ENCODE measurements around the gene NUP42. TPM values are rescaled to one million over a fixed set of nuclear protein-coding genes. Genes with fewer than 3 reads are reported as not detected.

NUP42 gene
- total RNA-seq, 1 donor from 2014 or later = 16.3 TPM

DNA sequence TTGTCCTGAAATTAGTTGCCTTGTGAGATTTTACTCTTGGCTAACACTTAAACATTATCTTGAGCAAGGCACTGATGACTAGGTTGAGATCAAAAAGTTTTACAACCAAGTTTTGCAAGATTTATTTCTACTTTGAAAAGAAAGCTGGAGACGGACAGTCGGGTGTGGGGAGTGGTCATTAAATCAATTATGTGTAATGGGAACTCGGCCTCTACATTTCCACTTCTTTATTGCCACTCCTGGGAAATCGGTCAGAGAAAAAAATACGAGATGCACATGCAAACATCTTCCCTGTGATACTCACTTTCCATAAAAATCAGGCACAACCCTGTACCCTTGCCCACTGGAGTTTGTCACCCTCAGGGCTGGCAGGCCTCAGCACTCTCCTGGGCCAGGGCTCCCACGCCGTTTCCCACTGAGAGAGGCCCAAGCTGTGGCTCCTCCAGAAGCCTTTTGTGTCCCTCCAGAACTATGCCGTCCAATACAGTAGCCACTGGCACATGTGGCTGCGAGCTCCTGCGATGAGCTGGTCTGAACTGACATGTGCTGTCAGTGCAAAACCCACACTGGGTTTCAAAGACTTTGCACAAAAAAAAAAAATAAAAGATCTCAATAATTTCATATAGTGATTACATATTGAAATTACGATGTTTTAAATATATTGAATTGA is 57.3 kb downstream of the NUP42 start:
- no peak for TF ChIP-seq CTCF (IDR thresholded peaks at IDR 0.05; ENCODE audit: insufficient read depth, low read length, severe bottlenecking)
- H3K36me3 ChIP-seq (ENCODE audit: control insufficient read depth, insufficient read depth, low read length) = no peaks in the 10 kb centered on the region
- FAIRE-seq (no peak), DNase-seq (ENCODE audit: low read depth) (no peak)
- H3K27me3 ChIP-seq (ENCODE audit: control insufficient read depth, insufficient read depth, low read length) = no peaks in the 10 kb centered on the region
- H3K4me3 ChIP-seq (ENCODE audit: low read depth, low read length) = no peak overlapping the region

DNA sequence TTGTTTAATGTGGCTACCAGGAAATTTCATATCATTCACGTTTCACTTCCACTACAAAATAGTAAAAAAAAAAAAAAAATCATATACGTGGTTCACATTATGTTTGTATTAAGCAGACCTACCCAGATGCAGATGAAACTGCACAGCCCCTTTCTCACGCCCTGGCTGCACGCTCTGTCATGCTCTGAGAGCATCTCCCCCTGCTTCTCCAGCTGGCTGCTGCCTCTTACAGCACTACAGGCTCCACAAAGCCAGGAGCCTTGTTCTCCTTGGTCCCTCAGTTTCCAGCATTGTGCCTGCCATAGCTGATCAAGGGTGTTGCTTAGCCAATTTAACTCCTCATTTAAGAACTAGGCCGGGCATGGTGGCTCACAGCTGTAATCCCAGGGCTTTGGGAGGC is 57.9 kb downstream of the NUP42 start:
- no peak for TF ChIP-seq CTCF (IDR thresholded peaks at IDR 0.05; ENCODE audit: insufficient read depth, low read length, severe bottlenecking)
- no peaks in the 10 kb centered on the region for H3K27me3 ChIP-seq (ENCODE audit: control insufficient read depth, insufficient read depth, low read length)
- no peaks in the 10 kb centered on the region for H3K36me3 ChIP-seq (ENCODE audit: control insufficient read depth, insufficient read depth, low read length)
- H3K4me3 ChIP-seq (ENCODE audit: low read depth, low read length) = no peak overlapping the region
- FAIRE-seq (no peak), DNase-seq (ENCODE audit: low read depth) (no peak)

DNA sequence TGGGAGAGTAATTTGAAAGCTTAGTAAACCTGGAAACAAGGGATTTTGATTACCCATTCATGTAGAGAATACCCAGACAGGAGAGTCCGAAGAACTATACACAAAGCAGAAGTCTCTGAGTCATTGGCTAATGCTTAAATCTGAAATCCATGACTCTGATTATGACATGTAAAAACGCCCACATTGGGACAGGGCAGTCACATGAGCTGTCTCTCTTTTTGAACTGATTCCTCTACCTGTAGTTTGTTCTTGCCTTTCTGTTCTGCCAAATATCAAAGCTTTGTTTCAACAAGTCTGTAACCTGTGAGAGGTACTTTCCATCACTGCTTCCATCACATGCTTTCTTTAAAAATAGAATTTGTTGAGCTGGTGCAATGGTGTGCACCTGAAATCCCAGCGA is 60.5 kb downstream of the NUP42 start:
- DNase-seq (ENCODE audit: low read depth) (peak; percentile 93), FAIRE-seq (peak; percentile 40)
- no peaks in the 10 kb centered on the region for H3K36me3 ChIP-seq (ENCODE audit: control insufficient read depth, insufficient read depth, low read length)
- H3K27me3 ChIP-seq (ENCODE audit: control insufficient read depth, insufficient read depth, low read length) = peaks cover 3% of the 10 kb centered on the region
- no peak overlapping the region for H3K4me3 ChIP-seq (ENCODE audit: low read depth, low read length)
- TF ChIP-seq CTCF (IDR thresholded peaks at IDR 0.05; ENCODE audit: insufficient read depth, low read length, severe bottlenecking) = no peak

DNA sequence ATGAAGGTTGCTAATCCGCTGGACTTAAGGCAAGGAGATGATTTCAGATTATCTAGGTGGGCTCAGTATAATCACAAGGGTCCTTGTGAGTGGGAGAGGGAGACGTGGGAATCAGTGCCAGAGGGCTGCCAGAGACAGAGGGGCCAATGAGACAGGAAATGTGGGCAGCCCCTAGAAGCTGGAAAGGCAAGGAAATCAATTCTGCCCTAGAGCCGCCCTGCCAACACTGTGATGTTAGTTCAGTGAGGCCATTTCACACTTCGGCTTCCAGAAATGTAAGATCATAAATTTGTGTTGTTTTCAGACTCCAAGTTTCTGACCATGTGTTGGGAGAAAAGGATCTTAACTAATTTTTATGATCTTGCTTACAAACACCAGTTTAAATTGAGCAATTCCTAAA is 61.1 kb downstream of the NUP42 start:
- no peak for TF ChIP-seq CTCF (IDR thresholded peaks at IDR 0.05; ENCODE audit: insufficient read depth, low read length, severe bottlenecking)
- H3K36me3 ChIP-seq (ENCODE audit: control insufficient read depth, insufficient read depth, low read length) = no peaks in the 10 kb centered on the region
- no peak for FAIRE-seq
- H3K4me3 ChIP-seq (ENCODE audit: low read depth, low read length) = no peak overlapping the region
- DNase-seq (ENCODE audit: low read depth) = no peak
- H3K27me3 ChIP-seq (ENCODE audit: control insufficient read depth, insufficient read depth, low read length) = peaks cover 9% of the 10 kb centered on the region

GRCh38 chr7:23246555-23246954 is 64.7 kb downstream of the NUP42 start, which contains the start of gene GPNMB:
Gene GPNMB (plus strand): TSS chr7:23246775. CDS start chr7:23246858, 83 bp downstream.
- peak within 1 kb of the TSS; percentile 25 for H3K4me3 ChIP-seq (ENCODE audit: low read depth, low read length)
- peak; percentile 83 for DNase-seq (ENCODE audit: low read depth)

More at GRCh38 chr7:23246555-23246954, 64.7 kb downstream of the NUP42 start, which contains the start of gene GPNMB:
- Histone ChIP-seq H3K36me3 (ENCODE audit: control insufficient read depth, insufficient read depth, low read length) (no peaks in the 10 kb centered on the region), H3K27me3 (ENCODE audit: control insufficient read depth, insufficient read depth, low read length) (peaks cover 20% of the 10 kb centered on the region)
- no peak for FAIRE-seq
- TF ChIP-seq CTCF (IDR thresholded peaks at IDR 0.05; ENCODE audit: insufficient read depth, low read length, severe bottlenecking) = no peak

All from bronchial epithelial cell (primary cell).